ENCODE results near the gene CHRNA9.

DNA sequence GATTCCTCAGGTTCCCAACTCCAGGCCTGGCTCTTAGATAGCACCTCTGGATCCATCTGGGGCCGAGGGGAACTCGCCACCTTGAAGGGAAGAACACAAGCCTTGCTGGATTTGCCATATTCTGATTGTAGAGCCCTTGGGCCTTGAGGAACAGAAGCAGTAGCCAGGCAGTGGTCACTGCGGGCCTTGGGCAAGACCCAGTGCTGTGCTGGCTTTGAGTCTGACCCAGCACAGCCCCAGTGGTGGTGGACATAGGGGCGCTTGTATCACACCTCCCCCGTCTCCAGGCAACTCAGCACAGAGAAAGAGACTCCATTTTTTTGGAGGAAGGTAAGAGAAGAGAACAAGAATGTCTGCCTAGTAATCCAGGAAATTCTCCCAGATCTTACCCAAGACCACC lies 45.5 kb downstream of the CHRNA9 start:
- TF ChIP-seq POLR2A (IDR thresholded peaks at IDR 0.05; ENCODE audit: low read depth, low read length) (no peak), POLR2AphosphoS5 (IDR thresholded peaks at IDR 0.05; ENCODE audit: low read depth, low read length) (no peak)

Data from GM12892 (cell line).